ENCODE measurements around the gene MAB21L3.
"Not testable (repeated sequence)": the region's sequence is repeated elsewhere in the genome, so short reads cannot be mapped to it uniquely, and the experiment has no call there.

Gene MAB21L3

GRCh38 chr1:116139592-116140134 is 28.5 kb downstream of the MAB21L3 start:
- ChIA-PET CTCF (interaction anchor here (0.6 to 3.6 kb wide), 27 partner anchors 9 to 678 kb away, joined by 3 to 121 read pairs (median 4); partner anchors contain the start of gene MAB21L3), POLR2A (interaction anchor here (0.8 to 2.9 kb wide), 6 partner anchors 9 to 351 kb away, joined by 3 to 18 read pairs (median 4); partner anchors contain the start of gene ATP1A1)
- TF ChIP-seq SP1 (IDR thresholded peaks at IDR 0.05) (no peak), NFRKB (IDR thresholded peaks at IDR 0.05) (no peak), L3MBTL2 (conservative IDR thresholded peaks at IDR 0.05) (no peak), FOXA1 (IDR thresholded peaks at IDR 0.05) (no peak), FOXK2 (IDR thresholded peaks at IDR 0.05) (no peak), ZNF384 (IDR thresholded peaks at IDR 0.05) (no peak), TARDBP (IDR thresholded peaks at IDR 0.05) (no peak), SUZ12 (IDR thresholded peaks at IDR 0.05) (no peak), ARNT (IDR thresholded peaks at IDR 0.05) (no peak), LEF1 (IDR thresholded peaks at IDR 0.05; ENCODE audit: borderline replicate concordance) (no peak)

GRCh38 chr1:116144151-116144550 is 33.0 kb downstream of the MAB21L3 start:
- ChIA-PET POLR2A (no interaction called here), CTCF (no interaction called here)
- DNase-seq (ENCODE audit: extremely low spot score), result no peak
- TF ChIP-seq NFRKB (IDR thresholded peaks at IDR 0.05) (no peak), HDGF (IDR thresholded peaks at IDR 0.05; ENCODE audit: borderline replicate concordance) (no peak), ZNF384 (IDR thresholded peaks at IDR 0.05) (no peak), BHLHE40 (IDR thresholded peaks at IDR 0.05; ENCODE audit: borderline replicate concordance) (no peak), CTBP1 (IDR thresholded peaks at IDR 0.05; ENCODE audit: borderline replicate concordance) (no peak), ELF4 (IDR thresholded peaks at IDR 0.05) (no peak), TARDBP (IDR thresholded peaks at IDR 0.05) (no peak), FOXA1 (IDR thresholded peaks at IDR 0.05) (no peak), SUZ12 (IDR thresholded peaks at IDR 0.05) (no peak), FOXK2 (IDR thresholded peaks at IDR 0.05) (no peak), ARNT (IDR thresholded peaks at IDR 0.05) (no peak), PKNOX1 (IDR thresholded peaks at IDR 0.05) (no peak), L3MBTL2 (conservative IDR thresholded peaks at IDR 0.05) (no peak)

More at GRCh38 chr1:116139592-116140134, 28.5 kb downstream of the MAB21L3 start:
- DNase-seq (ENCODE audit: extremely low spot score), result no peak

- CTCF ChIA-PET, result interaction anchor here (4.5 kb wide), 1 partner anchor 339 kb away, joined by 30 read pairs; no protein-coding TSS in a partner anchor
- DNase-seq (ENCODE audit: extremely low spot score); POLR2A ChIA-PET: not testable (repeated sequence)
These were observed 35.4 kb downstream of the MAB21L3 start for GRCh38 chr1:116146447-116147113.

GRCh38 chr1:116147114-116147510 is 35.9 kb downstream of the MAB21L3 start:
- TF ChIP-seq PKNOX1 (IDR thresholded peaks at IDR 0.05) (no peak), HDGF (IDR thresholded peaks at IDR 0.05; ENCODE audit: borderline replicate concordance) (no peak), TARDBP (IDR thresholded peaks at IDR 0.05) (no peak), ZNF384 (IDR thresholded peaks at IDR 0.05) (no peak), L3MBTL2 (conservative IDR thresholded peaks at IDR 0.05) (no peak), FOXA1 (IDR thresholded peaks at IDR 0.05) (no peak), FOXK2 (IDR thresholded peaks at IDR 0.05) (no peak), ELF4 (IDR thresholded peaks at IDR 0.05) (no peak), SUZ12 (IDR thresholded peaks at IDR 0.05) (no peak), FOXM1 (IDR thresholded peaks at IDR 0.05; ENCODE audit: borderline replicate concordance) (no peak), NFRKB (IDR thresholded peaks at IDR 0.05) (no peak)
- ChIA-PET CTCF (interaction anchor here (4.5 kb wide), 1 partner anchor 338 kb away, joined by 30 read pairs; no protein-coding TSS in a partner anchor), POLR2A (no interaction called here)
- DNase-seq (ENCODE audit: extremely low spot score), result no peak

GRCh38 chr1:116147972-116148371 is 36.8 kb downstream of the MAB21L3 start:
- no peak for TF ChIP-seq ELF4 (IDR thresholded peaks at IDR 0.05)
- TF ChIP-seq FOXM1 (IDR thresholded peaks at IDR 0.05; ENCODE audit: borderline replicate concordance), result no peak
- TF ChIP-seq FOXK2 (IDR thresholded peaks at IDR 0.05), result no peak
- no peak for TF ChIP-seq CTBP1 (IDR thresholded peaks at IDR 0.05; ENCODE audit: borderline replicate concordance)
- no peak for TF ChIP-seq ARNT (IDR thresholded peaks at IDR 0.05)
- no peak for TF ChIP-seq PKNOX1 (IDR thresholded peaks at IDR 0.05)
- no peak for TF ChIP-seq ZNF384 (IDR thresholded peaks at IDR 0.05)
- TF ChIP-seq LEF1 (IDR thresholded peaks at IDR 0.05; ENCODE audit: borderline replicate concordance), result no peak
- no peak for TF ChIP-seq SUZ12 (IDR thresholded peaks at IDR 0.05)
- TF ChIP-seq FOXA1 (IDR thresholded peaks at IDR 0.05), result no peak
- no peak for TF ChIP-seq SP1 (IDR thresholded peaks at IDR 0.05)
- no peak for TF ChIP-seq TARDBP (IDR thresholded peaks at IDR 0.05)
- no peak for TF ChIP-seq HDGF (IDR thresholded peaks at IDR 0.05; ENCODE audit: borderline replicate concordance)
- no peak for TF ChIP-seq BHLHE40 (IDR thresholded peaks at IDR 0.05; ENCODE audit: borderline replicate concordance)
- TF ChIP-seq NFRKB (IDR thresholded peaks at IDR 0.05), result no peak
- TF ChIP-seq L3MBTL2 (conservative IDR thresholded peaks at IDR 0.05), result no peak
- DNase-seq (ENCODE audit: extremely low spot score), result no peak
- ChIA-PET POLR2A (interaction anchor here (1.3 kb wide), 1 partner anchor 9 kb away, joined by 4 read pairs; no protein-coding TSS in a partner anchor), CTCF (interaction anchor here (0.6 to 4.5 kb wide), 4 partner anchors 9 to 1606 kb away, joined by 3 to 30 read pairs (median 8); no protein-coding TSS in a partner anchor)

GRCh38 chr1:116148967-116149366 is 37.8 kb downstream of the MAB21L3 start:
- ChIA-PET CTCF (interaction anchor here (0.8 to 4.5 kb wide), 3 partner anchors 10 to 336 kb away, joined by 3 to 30 read pairs (median 11); no protein-coding TSS in a partner anchor), POLR2A (interaction anchor here (1.3 kb wide), 1 partner anchor 10 kb away, joined by 4 read pairs; no protein-coding TSS in a partner anchor)
- DNase-seq (ENCODE audit: extremely low spot score), result no peak
- TF ChIP-seq ARNT (IDR thresholded peaks at IDR 0.05), result no peak
- TF ChIP-seq HDGF (IDR thresholded peaks at IDR 0.05; ENCODE audit: borderline replicate concordance), result no peak
- TF ChIP-seq TARDBP (IDR thresholded peaks at IDR 0.05), result no peak
- no peak for TF ChIP-seq LEF1 (IDR thresholded peaks at IDR 0.05; ENCODE audit: borderline replicate concordance)
- TF ChIP-seq L3MBTL2 (conservative IDR thresholded peaks at IDR 0.05), result no peak
- no peak for TF ChIP-seq CTBP1 (IDR thresholded peaks at IDR 0.05; ENCODE audit: borderline replicate concordance)
- no peak for TF ChIP-seq BHLHE40 (IDR thresholded peaks at IDR 0.05; ENCODE audit: borderline replicate concordance)
- TF ChIP-seq ELF4 (IDR thresholded peaks at IDR 0.05), result no peak
- no peak for TF ChIP-seq SUZ12 (IDR thresholded peaks at IDR 0.05)
- TF ChIP-seq SP1 (IDR thresholded peaks at IDR 0.05), result no peak
- no peak for TF ChIP-seq PKNOX1 (IDR thresholded peaks at IDR 0.05)
- no peak for TF ChIP-seq FOXA1 (IDR thresholded peaks at IDR 0.05)
- no peak for TF ChIP-seq FOXM1 (IDR thresholded peaks at IDR 0.05; ENCODE audit: borderline replicate concordance)
- TF ChIP-seq FOXK2 (IDR thresholded peaks at IDR 0.05), result no peak
- TF ChIP-seq NFRKB (IDR thresholded peaks at IDR 0.05), result no peak
- no peak for TF ChIP-seq ZNF384 (IDR thresholded peaks at IDR 0.05)
